CD4-positive, alpha-beta T cell treated with Interleukin-10 for 1 hour (primary cell): ENCODE measurements around the gene LSP1.

Source experiments
- DNase-seq: peaks from one replicate; pipeline ENCODE4 v3.0.0-alpha.2; 2020

LSP1 gene

GRCh38 chr11:1920128-1920908, 67.4 kb downstream of the LSP1 start:
- no peak for DNase-seq

GRCh38 chr11:1920909-1921573, 68.2 kb downstream of the LSP1 start:
- no peak for DNase-seq

GRCh38 chr11:1921574-1922141, 68.8 kb downstream of the LSP1 start:
- no peak for DNase-seq

GRCh38 chr11:1922481-1923081, 69.7 kb downstream of the LSP1 start:
- no peak for DNase-seq

GRCh38 chr11:1923201-1923956, 70.5 kb downstream of the LSP1 start:
- no peak for DNase-seq

GRCh38 chr11:1924181-1924580, 71.3 kb downstream of the LSP1 start:
- no peak for DNase-seq

GRCh38 chr11:1924646-1925372, 71.9 kb downstream of the LSP1 start:
- no peak for DNase-seq

- no peak for DNase-seq
These were observed 72.7 kb downstream of the LSP1 start for GRCh38 chr11:1925373-1926155.

GRCh38 chr11:1926156-1927025, 73.5 kb downstream of the LSP1 start:
- no peak for DNase-seq

- no peak for DNase-seq
These were observed 74.4 kb downstream of the LSP1 start for GRCh38 chr11:1927026-1927847.

- no peak for DNase-seq
These were observed 75.1 kb downstream of the LSP1 start for GRCh38 chr11:1927848-1928469.

- DNase-seq: no peak
These were observed 75.6 kb downstream of the LSP1 start for GRCh38 chr11:1928470-1928890.

- no peak for DNase-seq
These were observed 76.1 kb downstream of the LSP1 start for GRCh38 chr11:1928891-1929541.

GRCh38 chr11:1929621-1930461, 77.0 kb downstream of the LSP1 start:
- DNase-seq: no peak

- no peak for DNase-seq
These were observed 77.6 kb downstream of the LSP1 start for GRCh38 chr11:1930462-1930830.

- no peak for DNase-seq
These were observed 78.6 kb downstream of the LSP1 start for GRCh38 chr11:1931341-1932104.

GRCh38 chr11:1932105-1932480, 79.2 kb downstream of the LSP1 start:
- DNase-seq: no peak
